Activated CD4-positive, alpha-beta T cell treated with anti-CD3 and anti-CD28 coated beads for 48 hours (primary cell): ENCODE results near the gene LRPAP1.

Source experiments
- DNase-seq: peaks from one replicate; pipeline ENCODE4 v3.0.0-alpha.2; 2020

Gene LRPAP1

DNA sequence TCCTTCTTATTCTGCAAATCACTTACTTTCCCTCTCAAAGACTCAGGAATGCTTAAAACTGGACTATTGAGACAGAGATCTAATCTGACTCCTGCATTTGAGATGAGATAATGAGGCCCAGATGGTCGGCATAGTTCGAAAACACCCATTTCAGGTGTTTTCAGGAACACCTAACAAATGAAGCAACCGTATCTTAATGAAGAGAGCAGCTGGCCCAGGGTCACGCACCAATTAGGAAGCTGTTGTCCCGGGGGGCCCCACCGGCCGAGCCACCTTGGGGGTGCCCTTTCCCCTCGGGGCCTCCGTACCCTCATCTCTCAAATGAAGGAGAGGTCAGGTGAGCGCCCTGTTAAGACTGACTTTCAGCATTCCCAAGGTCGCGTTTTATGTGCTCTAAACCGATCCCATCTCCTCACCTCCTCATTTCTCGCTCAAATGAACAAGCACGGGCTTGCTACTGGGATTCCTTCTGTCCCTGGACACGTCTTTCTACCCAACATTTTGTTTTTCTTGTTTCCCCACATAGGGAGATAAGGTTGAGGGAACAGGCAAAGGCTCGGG is 824 bp downstream of the LRPAP1 start:
- no peak for DNase-seq

DNA sequence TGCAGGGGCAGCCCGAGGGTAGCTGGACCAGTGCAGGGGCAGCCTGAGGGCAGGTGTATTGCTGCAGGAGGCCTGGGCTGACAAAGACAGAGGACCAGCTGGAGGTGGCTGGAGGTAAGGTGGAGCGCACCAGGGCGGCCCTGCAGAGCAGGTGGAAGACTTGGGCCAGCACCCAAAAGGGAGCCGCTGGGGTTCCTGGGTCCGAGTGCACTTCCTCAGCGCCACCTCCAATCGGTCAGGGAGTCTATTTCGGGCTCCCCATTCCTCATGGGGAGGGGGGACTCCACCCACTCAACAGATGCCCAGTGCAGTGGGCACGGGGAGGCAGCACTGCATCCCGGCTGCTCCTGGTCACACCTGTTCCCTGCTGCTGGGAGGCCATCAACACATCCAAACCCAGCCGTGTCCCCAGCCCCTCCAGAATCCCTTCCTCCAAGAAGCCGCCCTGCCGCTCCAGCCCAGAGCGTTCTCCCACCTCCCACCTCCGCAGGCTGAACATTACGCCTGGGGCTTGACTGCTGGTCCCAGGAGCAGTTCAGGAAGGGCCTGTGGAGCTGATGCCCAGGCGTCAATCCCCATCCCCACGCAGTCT is 1.5 kb downstream of the LRPAP1 start:
- DNase-seq = no peak

DNA sequence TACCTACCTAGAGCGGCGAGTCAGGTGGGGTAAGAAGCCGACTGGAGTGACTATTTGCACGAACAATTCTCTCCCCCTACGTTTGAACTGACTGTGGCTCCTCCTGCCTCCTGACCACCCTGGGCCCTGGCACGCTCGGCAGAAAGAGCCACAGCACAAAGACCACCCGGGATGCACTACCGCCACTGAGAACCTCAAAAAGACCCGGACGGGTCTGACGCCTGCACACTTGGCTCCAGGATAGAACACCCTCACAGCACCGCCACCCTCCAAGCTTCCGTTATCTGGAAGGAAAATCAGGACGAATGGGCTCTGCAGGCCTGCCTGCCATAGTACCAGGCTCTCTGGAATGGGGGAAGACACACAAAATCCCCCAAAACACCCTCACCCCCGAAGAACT is 2.2 kb downstream of the LRPAP1 start:
- DNase-seq = no peak

DNA sequence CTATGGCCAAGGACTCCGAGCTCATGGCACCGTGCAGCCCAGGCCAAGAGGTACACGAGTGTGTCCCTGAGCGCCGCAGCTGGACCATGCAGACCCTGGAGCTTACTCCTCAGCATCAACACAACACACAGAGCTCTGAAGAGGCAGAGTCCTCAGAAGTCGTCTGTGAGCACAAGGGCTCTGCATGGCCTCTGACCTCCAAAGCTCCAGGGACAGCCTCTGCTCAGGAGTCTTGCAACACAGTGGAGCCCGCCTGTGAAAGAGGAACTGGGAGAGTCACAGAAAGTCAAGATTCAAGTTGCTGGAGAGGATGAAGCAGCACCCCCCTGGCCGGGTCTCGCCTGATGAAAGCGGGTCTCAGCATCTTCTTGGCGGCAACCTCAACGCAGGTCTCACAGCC is 2.9 kb downstream of the LRPAP1 start:
- DNase-seq = no peak

DNA sequence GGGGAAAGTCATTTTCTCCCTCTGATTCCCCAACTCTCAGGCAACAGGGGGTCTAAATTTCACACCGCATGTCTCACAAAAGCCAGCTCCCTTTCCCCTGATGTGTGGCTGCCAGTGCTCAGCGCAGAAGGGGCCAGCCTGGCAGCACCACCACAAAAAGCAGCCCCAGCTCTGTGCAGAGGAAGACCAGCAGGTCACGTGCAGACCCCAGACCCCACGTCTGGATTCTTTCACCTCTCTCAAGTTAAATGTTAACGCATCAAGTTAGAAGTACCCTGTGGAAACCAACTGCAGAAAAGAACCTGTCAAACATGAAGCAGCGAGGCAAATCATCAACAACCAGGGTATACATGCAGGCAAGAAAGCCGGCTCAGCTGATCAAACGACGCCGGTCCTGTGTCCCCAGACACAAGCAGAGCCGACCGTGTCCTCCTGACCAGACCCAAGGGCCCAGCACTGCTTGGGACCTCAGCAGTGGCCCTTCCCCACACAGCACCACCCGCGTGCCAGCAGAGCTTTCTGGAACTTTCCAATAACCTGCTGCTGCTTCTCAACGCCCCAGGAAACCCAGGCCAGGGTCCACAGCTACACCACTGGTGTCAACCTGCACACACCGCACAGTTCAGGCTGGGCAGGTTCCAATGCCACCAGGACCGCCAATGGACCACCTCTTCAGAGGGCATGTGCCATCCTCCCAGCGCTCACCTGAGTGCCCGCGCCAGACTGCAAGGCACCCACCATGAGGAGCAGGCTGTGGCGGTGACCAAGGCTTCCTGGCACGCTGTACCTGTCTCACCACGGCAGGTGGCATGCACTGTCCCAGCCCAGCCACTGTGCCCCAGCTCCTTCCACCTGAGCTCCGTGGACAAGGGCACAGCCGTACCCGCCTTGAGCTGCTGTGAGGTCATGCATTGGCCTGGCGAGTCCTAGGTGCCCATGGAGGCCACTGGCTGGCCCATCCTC is 4.0 kb downstream of the LRPAP1 start:
- DNase-seq = no peak

DNA sequence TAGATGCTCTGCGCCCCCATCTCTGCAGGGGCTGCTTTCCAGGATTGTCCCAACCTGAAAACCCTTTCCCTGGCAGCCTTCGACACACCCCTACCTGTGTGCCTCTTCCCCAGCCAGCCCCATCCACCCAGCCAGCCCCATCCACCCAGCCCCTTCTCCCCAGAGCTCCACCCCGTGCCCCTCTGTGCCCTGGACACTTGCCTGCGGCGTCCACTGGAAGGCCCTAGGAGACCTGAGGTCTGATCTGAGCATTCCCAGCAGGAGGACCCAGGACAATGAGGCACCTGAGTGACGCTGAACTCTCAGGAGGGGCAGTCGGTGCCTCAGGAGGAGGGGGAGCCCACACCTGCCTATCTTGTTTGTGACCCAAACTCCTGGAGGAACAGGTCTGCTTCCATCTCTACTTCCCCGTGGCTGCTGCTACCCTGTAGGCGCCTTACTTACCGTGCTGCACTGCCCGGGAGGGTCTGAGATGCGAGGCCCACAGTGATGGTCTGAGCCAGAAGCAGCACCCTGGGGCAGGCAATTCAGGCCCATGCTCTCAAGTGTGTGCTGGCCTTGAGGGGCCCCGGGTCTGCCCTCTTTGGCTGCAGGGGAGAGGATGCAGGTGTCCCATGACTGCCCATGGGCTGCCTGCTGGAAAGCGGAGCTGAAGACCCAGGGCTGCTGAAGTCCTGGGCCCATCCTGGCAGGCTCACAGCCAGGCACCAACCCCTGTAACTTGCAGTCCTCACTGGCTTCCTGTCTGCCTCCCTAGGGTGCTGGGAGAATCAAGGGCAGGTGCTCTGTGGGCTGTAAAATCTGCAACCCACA is 4.9 kb downstream of the LRPAP1 start:
- no peak for DNase-seq

DNA sequence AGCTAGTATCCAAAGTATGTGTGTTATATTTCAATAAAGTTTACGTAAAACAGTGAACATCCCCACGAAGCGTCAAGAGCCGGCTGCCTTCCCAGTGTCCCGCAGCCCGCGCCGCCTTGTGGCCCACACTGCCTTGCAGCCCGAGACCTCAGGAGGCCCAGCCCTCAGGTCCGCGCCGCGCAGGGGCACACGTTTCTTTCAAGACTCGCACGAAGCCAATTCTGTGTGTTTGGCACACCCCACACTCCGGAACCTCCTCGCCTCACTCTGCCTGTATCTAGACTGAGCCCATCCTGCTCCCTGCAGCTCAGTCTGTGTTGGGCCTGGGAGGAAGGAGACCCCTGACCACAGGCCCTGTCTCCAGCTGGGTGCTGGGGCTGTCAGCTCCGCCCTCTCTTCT is 5.8 kb downstream of the LRPAP1 start:
- no peak for DNase-seq

DNA sequence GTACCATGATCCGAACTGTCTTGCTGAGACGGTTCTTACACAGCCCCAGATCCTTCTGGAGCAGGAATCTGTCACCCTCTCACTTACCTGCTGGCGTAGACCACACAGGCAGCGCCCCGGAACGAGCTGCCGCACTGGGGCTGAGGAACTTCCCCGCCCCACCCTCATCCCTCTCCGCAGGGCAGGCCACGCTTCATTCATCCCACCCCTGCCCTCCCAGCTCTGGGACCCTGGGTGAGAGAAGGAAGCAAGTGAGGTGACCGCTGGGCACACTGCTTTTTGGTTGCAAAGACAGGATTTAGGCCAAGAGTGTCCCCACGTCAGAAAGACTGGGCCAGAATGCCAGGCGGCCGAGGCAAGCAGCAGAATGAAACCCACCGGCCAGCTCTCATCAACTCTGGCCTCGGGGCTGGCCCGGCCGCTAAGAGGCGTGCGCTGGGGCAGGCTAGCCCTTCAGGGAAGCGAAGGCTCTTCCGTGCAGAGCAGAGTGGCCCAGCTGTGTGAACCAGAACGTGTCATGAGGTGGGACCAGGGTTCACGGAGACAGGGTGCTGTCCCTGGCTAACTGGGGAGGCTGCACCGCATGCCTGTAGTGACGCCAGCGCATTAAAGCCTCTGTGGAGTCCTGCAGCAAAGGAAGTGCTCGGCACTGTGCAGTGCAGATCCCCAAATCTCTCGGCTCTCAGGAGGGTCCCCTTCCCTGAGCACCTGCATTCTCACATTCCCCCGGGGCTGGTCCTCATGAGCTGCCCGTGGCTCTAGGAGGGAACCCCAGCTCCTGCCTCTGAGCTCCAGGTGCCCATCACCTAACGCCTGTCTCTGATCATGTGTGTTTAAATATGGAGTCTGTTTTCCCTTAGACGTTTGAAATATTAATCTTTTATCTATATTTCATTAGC is 6.4 kb downstream of the LRPAP1 start:
- no peak for DNase-seq

DNA sequence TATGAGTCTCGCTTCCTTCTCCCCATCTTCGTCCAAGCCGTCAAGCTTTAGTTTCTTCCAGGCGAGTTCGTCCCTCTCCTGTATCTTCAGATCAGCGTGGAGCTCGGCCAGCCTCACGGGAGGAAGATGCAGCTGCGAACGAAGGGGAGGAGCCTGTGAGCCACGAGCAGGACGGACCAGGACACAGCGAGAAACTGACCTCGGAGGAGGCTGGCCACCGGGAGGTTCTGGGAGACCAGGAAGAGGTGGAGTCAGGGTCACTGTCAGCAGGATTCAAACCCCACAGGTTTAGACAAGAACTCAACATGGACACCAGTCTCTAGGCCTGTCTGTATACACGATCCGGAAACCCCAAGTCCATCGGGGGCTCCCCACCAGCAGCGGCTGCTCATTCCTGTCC is 7.3 kb downstream of the LRPAP1 start:
- no peak for DNase-seq

DNA sequence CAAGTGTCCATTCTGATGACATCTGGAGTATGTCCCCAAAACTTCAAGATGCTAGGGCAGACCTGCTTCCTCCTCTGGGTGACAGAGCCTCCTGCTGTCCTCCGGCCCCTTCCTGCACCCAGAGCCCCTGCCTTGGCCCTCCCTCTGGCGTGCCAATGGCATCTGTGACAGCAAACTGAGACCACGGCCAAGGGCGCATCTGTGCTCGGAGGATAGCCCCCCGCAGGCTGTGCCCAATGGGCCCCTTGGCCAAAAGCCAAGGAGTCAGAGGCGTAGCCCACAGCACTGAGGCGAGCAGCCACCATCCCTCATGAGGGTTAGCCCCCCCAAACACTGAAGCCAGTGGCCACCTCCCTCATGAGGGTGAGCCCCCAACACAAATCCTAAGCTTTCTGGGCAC is 7.9 kb downstream of the LRPAP1 start:
- no peak for DNase-seq

DNA sequence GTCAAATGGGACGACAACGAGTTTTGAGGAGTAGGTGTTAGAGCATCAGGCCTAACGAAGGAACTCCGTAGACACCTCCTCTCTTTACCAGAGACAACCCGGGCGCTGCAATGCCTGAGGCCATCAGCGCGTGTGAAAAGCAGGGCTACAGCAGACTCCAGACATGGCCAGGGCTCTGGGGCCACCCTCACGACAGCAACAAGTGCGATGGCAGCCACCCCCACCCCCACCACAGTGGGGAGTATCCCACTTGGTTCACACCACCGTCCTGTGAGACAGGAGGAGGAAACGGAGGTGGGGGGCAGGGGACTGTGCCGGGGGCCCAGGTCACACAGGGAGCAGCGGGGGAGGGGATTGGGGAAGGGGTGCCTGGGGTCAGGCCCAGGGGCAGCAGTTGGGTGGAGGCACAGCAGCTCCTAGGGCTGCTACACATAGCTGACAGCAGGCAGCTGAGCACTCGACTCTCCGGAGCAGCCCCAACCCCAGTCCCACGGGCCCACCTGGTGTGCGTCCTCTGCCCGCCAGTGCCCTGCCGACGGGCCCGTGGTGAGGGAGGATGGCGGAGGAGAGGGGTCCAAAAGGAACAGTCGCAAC is 8.5 kb downstream of the LRPAP1 start:
- no peak for DNase-seq

DNA sequence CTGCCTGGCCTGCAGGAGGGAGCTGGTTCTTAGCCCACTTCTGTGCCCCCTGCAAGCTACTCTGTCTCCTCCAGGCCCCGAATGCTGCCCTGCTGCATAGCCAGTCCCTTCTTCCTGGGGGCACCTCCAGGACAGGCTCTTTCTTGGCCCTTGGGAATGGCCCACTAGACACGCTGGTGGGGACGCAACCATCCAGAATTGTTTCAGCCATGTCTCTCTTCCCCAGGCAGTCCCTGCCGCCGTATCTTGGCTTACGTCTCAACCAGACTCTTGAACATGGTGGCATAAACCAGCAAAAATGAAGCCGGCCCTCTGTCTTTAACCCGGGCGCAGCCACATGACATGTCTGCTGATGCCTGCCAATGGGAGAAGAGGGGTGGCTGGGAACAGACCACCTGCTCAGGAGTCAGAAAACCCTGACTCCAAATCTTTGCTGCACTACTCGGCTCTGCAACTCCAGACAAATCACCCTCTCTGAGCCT is 9.0 kb downstream of the LRPAP1 start:
- no peak for DNase-seq

DNA sequence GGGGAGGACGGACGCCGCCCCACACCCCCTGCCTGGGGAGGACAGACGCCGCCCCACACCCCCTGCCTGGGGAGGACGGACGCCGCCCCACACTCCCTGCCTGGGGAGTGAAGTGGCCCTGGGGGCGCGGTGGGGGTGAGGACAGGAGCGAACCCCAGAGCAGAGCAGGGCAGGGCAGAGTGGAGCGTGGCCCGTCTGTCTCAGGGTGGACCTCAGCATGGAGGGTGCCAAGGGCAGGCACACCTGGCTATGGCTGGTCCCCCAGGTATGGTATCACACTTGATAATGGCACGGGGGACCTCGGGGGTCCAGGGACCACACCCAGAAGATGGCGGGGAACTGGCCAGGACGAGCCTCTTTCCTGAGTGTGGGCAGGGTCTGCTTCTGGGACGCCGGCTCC is 9.6 kb downstream of the LRPAP1 start:
- peak; percentile 1 for DNase-seq

DNA sequence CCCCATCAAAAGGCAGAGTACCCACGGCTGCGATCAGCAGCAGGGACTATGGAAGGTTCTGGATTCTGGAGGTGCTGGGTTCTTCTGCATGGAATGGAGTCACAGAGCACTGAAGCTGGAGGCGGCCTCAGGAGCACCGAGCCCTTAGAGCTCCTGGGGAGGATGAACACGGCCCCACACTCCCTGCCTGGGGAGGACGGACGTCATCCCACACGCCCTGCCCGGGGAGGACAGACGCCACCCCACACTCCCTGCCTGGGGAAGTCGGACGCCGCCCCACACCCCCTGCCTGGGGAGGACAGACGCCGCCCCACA is 9.9 kb downstream of the LRPAP1 start:
- no peak for DNase-seq

DNA sequence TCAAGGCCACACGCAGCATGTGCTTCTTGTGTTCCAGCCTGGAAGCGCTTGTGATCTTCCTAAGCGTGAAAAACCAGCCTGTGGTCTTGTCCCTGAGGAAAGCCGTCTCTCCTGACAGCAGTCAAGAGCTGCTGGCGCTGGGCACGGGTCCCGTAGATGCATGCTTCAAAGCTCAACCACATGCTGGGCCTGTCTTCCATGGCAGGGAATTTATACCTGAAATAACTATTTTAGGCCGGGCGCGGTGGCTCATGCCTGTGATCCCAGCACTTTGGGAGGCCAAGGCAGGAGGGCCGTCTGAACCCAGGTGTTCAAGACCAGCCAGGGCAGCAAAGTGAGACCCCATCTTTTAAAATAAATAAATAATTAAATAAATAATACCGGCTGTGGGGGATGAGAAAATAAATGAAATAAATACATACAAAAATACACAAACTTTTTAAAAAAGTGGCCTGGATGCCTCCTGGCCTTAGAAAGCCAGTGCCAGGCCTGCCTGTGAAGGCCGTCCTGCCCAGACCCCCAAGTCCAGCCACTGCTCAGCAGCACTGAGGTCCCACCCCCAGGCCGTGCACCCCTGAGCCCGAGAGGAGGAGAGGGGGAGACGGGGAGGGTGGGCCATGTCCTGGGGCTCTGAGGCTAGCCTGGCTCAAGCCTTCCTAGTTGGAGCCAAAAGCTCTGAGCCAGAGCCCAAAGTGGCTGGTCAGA is 10.4 kb downstream of the LRPAP1 start:
- peak; percentile 0 for DNase-seq

DNA sequence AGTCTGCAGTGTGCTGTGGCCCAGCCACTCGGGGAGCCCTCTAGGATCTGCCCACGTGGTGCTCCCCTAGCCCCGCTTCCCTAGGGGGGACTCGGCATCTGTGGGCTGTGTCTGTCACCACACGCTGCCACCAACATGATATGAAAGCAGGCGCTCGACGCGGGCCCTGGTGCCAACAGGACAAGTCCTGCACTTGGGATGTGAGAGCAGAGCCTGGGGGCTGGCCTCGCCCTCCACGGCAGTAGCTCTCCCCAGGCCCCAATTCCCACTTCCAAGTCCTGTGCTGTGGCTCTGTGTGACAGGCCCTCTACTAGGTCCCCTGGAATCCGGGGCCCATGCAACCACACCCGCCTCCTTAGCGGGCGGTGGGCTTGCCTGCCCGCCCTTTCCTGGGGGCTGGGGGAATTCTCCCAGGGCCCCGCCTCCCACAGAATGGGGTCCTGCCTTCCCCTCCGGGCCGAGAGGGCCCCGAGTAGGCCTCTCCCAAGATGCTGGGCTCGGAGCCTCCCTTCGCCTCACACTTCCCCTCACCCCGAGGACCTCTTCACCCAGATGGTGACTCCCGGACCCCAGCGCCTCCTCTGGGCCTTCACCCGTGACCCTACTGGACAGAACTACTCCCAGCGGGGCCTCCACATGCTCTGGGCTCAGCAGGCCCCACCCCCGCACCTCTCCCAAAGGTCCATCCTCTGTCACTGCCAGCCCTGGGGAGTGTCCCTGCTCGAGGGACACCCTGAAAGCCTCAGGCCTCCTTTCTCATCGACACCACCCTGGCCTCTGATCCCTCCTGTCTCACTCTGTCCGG is 11.2 kb downstream of the LRPAP1 start:
- peak; percentile 1 for DNase-seq

DNA sequence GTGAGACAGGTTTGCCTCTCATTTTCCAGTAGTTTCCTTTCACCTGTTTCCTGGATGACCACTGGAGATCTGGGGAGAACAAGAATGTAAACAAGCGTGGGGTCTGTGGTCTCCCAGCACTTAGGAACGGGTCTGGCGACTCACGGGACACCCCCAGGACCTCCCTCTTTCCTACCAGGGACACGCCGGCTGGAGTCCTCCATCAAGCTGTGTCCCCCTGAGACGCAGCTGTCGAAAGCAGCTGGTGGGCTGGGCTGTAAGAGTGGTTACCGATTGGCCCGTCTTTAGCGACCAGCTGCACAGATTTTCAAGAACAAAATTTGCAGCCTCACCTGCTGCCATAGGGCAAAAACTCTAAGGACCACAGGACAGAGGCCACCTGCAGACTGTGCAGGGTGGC is 11.9 kb downstream of the LRPAP1 start:
- no peak for DNase-seq

DNA sequence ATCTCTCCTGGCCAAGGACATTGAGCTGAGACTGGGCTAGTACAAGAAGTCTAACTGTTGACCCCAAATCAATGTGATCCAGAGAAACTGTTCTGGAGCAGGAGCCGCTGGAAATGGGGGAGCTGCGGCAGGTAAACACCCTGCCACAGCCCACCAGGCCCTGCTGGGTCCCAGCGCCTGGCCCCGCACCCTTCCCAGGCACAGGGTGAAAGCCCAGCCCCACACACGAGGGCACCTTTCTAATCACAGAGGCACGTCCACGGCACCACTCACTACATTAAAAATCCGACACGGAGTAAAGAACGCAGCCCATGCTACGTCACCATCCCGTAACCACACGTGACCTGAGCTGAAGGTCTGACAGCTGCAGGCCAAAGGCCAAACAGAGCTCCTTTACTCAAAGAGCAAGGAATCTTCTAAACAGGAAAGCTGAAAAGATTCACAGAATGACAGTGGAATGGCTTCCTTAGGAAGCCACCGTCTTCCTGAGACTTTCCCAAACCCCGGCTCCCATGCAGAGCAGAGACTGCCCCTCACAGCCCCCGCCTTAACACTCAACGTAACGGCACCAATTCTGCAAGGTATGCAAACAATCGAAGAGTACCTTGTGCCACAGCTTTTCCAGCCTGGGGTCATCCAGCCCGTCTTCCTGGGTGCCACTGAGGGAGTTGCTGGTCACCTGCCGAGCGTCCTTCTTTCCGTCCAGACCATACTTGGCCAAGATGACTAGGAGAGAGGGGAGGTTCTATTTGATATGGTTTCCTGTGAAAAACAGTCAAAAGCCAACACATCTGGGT is 12.6 kb downstream of the LRPAP1 start:
- no peak for DNase-seq

DNA sequence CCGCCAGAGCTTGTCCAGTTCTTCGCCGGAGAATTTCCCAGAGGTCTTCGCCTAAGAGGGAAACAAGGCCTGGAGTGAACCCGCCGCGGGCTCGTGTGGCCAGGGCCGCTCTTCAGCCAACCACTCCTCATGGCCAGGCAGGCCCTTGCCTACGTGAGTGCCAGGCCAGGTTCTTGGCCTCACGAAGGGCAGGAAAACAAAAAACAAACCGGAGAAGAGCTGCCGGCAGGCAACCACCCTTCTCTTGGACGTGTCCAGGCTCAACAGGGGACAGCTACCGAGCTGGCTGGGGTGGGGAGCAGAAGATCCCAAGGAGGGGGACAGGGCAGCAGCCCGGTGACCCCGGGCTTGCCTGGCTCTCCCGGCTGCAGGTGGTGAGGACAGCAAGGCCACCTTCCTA is 13.3 kb downstream of the LRPAP1 start:
- no peak for DNase-seq

DNA sequence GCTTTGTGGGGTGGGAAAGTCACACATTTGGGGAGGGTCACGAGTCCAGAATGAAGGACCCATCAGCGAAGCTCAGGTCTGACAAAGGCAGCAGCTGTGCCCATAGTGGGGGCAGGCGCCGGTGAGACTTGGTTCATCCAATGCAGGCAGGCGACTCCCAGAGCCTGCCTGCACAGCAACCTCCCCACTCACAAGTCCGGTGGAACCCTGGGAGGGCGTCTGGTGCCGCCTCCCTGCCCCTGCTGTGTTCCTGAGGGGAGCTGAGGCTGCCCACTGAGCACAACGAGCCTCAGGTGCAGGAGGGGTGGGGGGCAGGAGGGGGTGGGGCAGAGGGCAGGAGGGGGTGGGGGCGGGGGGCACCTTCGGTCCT is 13.7 kb downstream of the LRPAP1 start:
- no peak for DNase-seq
